ENCODE measurements around the gene CHRDL2. TPM values are rescaled to one million over a fixed set of nuclear protein-coding genes. Genes with fewer than 3 reads are reported as not detected.

The CHRDL2 gene
- total RNA-seq, 6 experiments from 2014 or later = not detected

- H3K4me1 Mint-ChIP-seq (ENCODE audit: low read depth) = peaks cover 27% of the 10 kb centered on the region
- H3K36me3 Mint-ChIP-seq (ENCODE audit: low read depth) = no peaks in the 10 kb centered on the region
- H3K27ac Mint-ChIP-seq = no peak overlapping the region
- no peaks in the 10 kb centered on the region for H3K9me3 Mint-ChIP-seq
- DNase-seq = peak; percentile 7
- no peak for TF ChIP-seq CTCF (IDR thresholded peaks at IDR 0.05)
- H3K27me3 Mint-ChIP-seq (ENCODE audit: insufficient read depth) = peaks cover 12% of the 10 kb centered on the region
- H3K4me3 Mint-ChIP-seq = no peak overlapping the region
Observed at GRCh38 chr11:74689666-74690065, 41.6 kb downstream of the CHRDL2 start.

DNA sequence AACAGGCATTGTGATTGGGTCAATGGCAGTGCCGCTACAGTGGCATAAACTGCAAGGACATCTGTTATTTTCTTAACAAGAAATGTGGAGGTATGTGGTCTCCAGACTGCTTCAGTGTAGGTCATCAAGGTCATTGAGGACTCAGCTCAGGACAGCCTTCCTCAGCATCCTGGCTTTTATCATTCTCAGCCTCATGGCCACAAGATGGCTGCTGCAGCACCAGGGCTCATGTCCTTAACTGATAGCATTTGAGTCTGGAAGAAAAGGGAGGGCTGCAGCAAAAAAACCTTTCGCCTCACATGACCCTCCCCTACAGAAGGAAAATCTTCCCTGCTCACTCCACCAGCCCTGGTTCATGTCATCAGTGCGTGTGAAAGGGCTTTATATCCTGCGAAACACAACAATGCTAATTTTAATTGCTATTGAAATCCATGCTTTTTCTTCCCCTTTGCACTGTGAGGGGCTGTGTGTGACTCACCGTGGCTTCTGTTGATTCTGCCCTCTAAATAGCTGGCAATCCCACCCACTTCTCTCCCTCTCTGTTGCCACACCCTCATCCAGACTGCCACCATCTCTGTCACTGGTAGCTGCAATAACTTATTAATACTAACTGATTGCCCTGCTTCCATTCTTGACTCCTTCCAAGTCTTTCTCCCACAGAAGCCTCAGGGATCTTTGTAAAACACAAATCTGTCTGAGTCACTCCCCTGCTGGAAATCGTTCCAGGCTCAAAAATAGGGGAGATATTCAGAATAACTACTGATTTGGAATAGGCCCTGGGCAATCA, 43.8 kb downstream of the CHRDL2 start:
- DNase-seq = peak; percentile 16
- Mint-ChIP-seq H3K4me3 (no peak overlapping the region), H3K27me3 (ENCODE audit: insufficient read depth) (peaks cover 4% of the 10 kb centered on the region), H3K9me3 (no peaks in the 10 kb centered on the region), H3K4me1 (ENCODE audit: low read depth) (peaks cover 38% of the 10 kb centered on the region), H3K36me3 (ENCODE audit: low read depth) (no peaks in the 10 kb centered on the region), H3K27ac (peak overlapping the region; percentile 42)
- TF ChIP-seq CTCF (IDR thresholded peaks at IDR 0.05) = no peak

GRCh38 chr11:74686792-74687191, 44.4 kb downstream of the CHRDL2 start:
- H3K9me3 Mint-ChIP-seq = no peaks in the 10 kb centered on the region
- H3K4me3 Mint-ChIP-seq = no peak overlapping the region
- H3K4me1 Mint-ChIP-seq (ENCODE audit: low read depth) = peaks cover 41% of the 10 kb centered on the region
- DNase-seq = peak; percentile 70
- peak; percentile 34 for TF ChIP-seq CTCF (IDR thresholded peaks at IDR 0.05)
- H3K27me3 Mint-ChIP-seq (ENCODE audit: insufficient read depth) = peaks cover 4% of the 10 kb centered on the region
- peak overlapping the region; percentile 41; the same call in 1 of the 2 replicates for H3K27ac Mint-ChIP-seq
- no peaks in the 10 kb centered on the region for H3K36me3 Mint-ChIP-seq (ENCODE audit: low read depth)

DNA sequence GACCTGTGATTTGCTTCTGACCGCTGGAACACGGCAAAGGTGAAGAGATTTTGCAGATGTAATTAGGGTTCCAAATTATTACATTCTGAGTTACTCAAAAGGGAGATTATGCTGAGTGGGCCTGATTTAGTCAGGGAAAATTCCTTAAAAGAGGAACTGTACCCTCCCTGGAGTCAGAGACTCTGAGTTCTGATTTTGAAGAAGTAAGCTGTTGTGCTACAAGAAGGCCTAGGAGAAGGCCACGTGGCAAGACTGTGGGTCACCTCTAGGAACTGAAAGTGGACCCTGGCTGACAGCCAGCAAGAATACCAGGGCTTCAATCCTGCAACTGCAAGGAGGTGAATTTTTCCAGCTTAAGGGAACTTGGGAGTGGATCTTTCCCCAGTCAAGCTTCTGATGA, 45.3 kb downstream of the CHRDL2 start:
- H3K4me3 Mint-ChIP-seq = no peak overlapping the region
- peaks cover 41% of the 10 kb centered on the region for H3K4me1 Mint-ChIP-seq (ENCODE audit: low read depth)
- no peaks in the 10 kb centered on the region for H3K36me3 Mint-ChIP-seq (ENCODE audit: low read depth)
- no peak overlapping the region for H3K27ac Mint-ChIP-seq
- no peaks in the 10 kb centered on the region for H3K9me3 Mint-ChIP-seq
- no peak for TF ChIP-seq CTCF (IDR thresholded peaks at IDR 0.05)
- DNase-seq = no peak
- peaks cover 4% of the 10 kb centered on the region for H3K27me3 Mint-ChIP-seq (ENCODE audit: insufficient read depth)

GRCh38 chr11:74685338-74685737, 45.9 kb downstream of the CHRDL2 start:
- Mint-ChIP-seq H3K4me3 (no peak overlapping the region), H3K27ac (no peak overlapping the region), H3K9me3 (no peaks in the 10 kb centered on the region), H3K36me3 (ENCODE audit: low read depth) (no peaks in the 10 kb centered on the region), H3K27me3 (ENCODE audit: insufficient read depth) (peaks cover 4% of the 10 kb centered on the region), H3K4me1 (ENCODE audit: low read depth) (peaks cover 41% of the 10 kb centered on the region)
- TF ChIP-seq CTCF (IDR thresholded peaks at IDR 0.05) = no peak
- DNase-seq = no peak

All from HFFc6 (cell line).